ENCODE measurements around the gene SOAT1. TPM values are rescaled to one million over a fixed set of nuclear protein-coding genes. Genes with fewer than 3 reads are reported as not detected.

SOAT1 gene
- total RNA-seq, 3 donors from 2014 or later (not counting 1 experiment from before 2014, with no cell fraction given): 36.9 to 57.9 (median 51.3) TPM

GRCh38 chr1:179314928-179315327 is 21.3 kb downstream of the SOAT1 start:
- peak overlapping the region; percentile 36 to 71 for H3K27ac Mint-ChIP-seq
- H3K4me1 ChIP-seq (ENCODE audit: control insufficient read depth, insufficient read depth, low read length): no peaks in the 10 kb centered on the region
- H3K27me3 Mint-ChIP-seq (ENCODE audit: low read depth in 2 of 2): no peaks in the 10 kb centered on the region
- WGBS (ENCODE audit: insufficient coverage): 100% methylated on average over 3 of the region's 3 CpGs
- intact Hi-C loops (cut with micrococcal nuclease): no loop called here
- no peak overlapping the region for H3K4me3 Mint-ChIP-seq
- H3K9me3 ChIP-seq (ENCODE audit: control insufficient read depth, insufficient read depth, low read length): no peaks in the 10 kb centered on the region
- no peak for ATAC-seq
- no peak overlapping the region for H3K4me3 ChIP-seq (ENCODE audit: low read length)
- TF ChIP-seq CTCF (IDR thresholded peaks at IDR 0.05): no peak
- H3K27ac ChIP-seq (ENCODE audit: low read length): no peak overlapping the region
- peaks cover 8% of the 10 kb centered on the region for H3K36me3 Mint-ChIP-seq
- H3K27me3 ChIP-seq (ENCODE audit: control insufficient read depth, insufficient read depth, low read length): no peaks in the 10 kb centered on the region
- no peaks in the 10 kb centered on the region for H3K9me3 Mint-ChIP-seq
- peaks cover 31 to 42% of the 10 kb centered on the region in 2 donors for H3K4me1 Mint-ChIP-seq
- H3K36me3 ChIP-seq (ENCODE audit: control insufficient read depth, insufficient read depth, low read length): peaks cover 24% of the 10 kb centered on the region
- no peak for DNase-seq

DNA sequence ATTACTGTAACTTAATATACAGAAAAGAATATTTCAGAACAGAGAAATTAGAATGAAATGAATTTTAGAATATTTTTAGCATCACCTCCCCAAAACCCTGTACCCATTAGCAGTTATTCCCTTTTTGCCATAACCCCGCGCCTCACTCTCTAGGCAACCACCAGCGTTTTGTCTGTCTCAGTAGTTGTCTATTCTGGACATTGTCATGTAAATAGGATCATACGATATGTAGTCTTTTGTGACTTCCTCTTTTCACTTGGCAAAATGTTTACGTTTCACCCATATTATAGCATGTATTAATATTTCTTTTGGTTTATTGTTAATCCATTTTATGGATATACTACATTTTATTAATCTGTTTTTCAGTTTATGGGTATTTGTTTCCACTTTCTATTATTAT is 24.9 kb downstream of the SOAT1 start:
- Histone ChIP-seq H3K27me3 (ENCODE audit: control insufficient read depth, insufficient read depth, low read length) (no peaks in the 10 kb centered on the region), H3K9me3 (ENCODE audit: control insufficient read depth, insufficient read depth, low read length) (no peaks in the 10 kb centered on the region), H3K27ac (ENCODE audit: low read length) (no peak overlapping the region), H3K36me3 (ENCODE audit: control insufficient read depth, insufficient read depth, low read length) (peaks cover 8% of the 10 kb centered on the region), H3K4me3 (ENCODE audit: low read length) (no peak overlapping the region), H3K4me1 (ENCODE audit: control insufficient read depth, insufficient read depth, low read length) (no peaks in the 10 kb centered on the region)
- peaks cover 37 to 46% of the 10 kb centered on the region in 2 donors for H3K4me1 Mint-ChIP-seq
- TF ChIP-seq CTCF (IDR thresholded peaks at IDR 0.05): no peak
- intact Hi-C loops (cut with micrococcal nuclease): no loop called here
- WGBS (ENCODE audit: insufficient coverage): 90% methylated on average over 3 of the region's 5 CpGs
- DNase-seq (no peak), ATAC-seq (no peak)
- peak overlapping the region; percentile 56 to 64 for H3K27ac Mint-ChIP-seq
- H3K9me3 Mint-ChIP-seq: no peaks in the 10 kb centered on the region
- no peaks in the 10 kb centered on the region for H3K36me3 Mint-ChIP-seq
- no peaks in the 10 kb centered on the region for H3K27me3 Mint-ChIP-seq (ENCODE audit: low read depth in 2 of 2)
- no peak overlapping the region for H3K4me3 Mint-ChIP-seq

GRCh38 chr1:179321533-179322216 is 28.1 kb downstream of the SOAT1 start:
- DNase-seq (no peak), ATAC-seq (no peak)
- no peak overlapping the region for H3K4me3 Mint-ChIP-seq
- H3K27me3 Mint-ChIP-seq (ENCODE audit: low read depth in 2 of 2): no peaks in the 10 kb centered on the region
- no peaks in the 10 kb centered on the region for H3K27me3 ChIP-seq (ENCODE audit: control insufficient read depth, insufficient read depth, low read length)
- peaks cover 18% of the 10 kb centered on the region for H3K36me3 ChIP-seq (ENCODE audit: control insufficient read depth, insufficient read depth, low read length)
- TF ChIP-seq CTCF (IDR thresholded peaks at IDR 0.05): no peak
- 90% methylated on average over 4 of the region's 5 CpGs for WGBS (ENCODE audit: insufficient coverage)
- H3K9me3 ChIP-seq (ENCODE audit: control insufficient read depth, insufficient read depth, low read length): no peaks in the 10 kb centered on the region
- no peak overlapping the region for H3K27ac ChIP-seq (ENCODE audit: low read length)
- H3K27ac Mint-ChIP-seq: peak overlapping the region; percentile 60 to 62
- no peaks in the 10 kb centered on the region for H3K36me3 Mint-ChIP-seq
- H3K9me3 Mint-ChIP-seq: no peaks in the 10 kb centered on the region
- H3K4me1 ChIP-seq (ENCODE audit: control insufficient read depth, insufficient read depth, low read length): no peaks in the 10 kb centered on the region
- intact Hi-C loops (cut with micrococcal nuclease): no loop called here
- H3K4me3 ChIP-seq (ENCODE audit: low read length): no peak overlapping the region
- H3K4me1 Mint-ChIP-seq: peaks cover 27 to 38% of the 10 kb centered on the region in 2 donors

DNA sequence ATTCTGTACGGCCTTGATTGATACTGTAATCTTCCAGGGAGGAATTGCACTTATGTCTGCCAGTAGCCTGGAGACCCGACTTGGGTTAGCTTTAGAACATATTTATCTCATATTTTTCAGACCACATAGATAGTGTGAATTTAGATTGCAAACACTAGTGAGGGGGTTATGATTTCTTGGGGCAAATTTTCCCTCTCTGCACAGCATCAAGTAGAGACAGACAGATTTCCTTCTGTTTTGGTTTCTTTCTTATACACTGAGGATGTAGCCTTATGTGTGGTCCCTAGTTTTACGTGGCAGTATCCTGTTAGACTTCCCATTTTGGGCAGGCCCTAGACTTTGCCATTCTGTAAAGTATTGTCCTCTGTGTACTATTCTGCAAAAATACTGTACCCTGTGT is 29.0 kb downstream of the SOAT1 start:
- H3K4me3 Mint-ChIP-seq: no peak overlapping the region
- intact Hi-C loops (cut with micrococcal nuclease): no loop called here
- no peak for DNase-seq
- Histone ChIP-seq H3K36me3 (ENCODE audit: control insufficient read depth, insufficient read depth, low read length) (peaks cover 21% of the 10 kb centered on the region), H3K9me3 (ENCODE audit: control insufficient read depth, insufficient read depth, low read length) (no peaks in the 10 kb centered on the region), H3K27me3 (ENCODE audit: control insufficient read depth, insufficient read depth, low read length) (no peaks in the 10 kb centered on the region), H3K27ac (ENCODE audit: low read length) (no peak overlapping the region), H3K4me1 (ENCODE audit: control insufficient read depth, insufficient read depth, low read length) (no peaks in the 10 kb centered on the region), H3K4me3 (ENCODE audit: low read length) (no peak overlapping the region)
- no peak for ATAC-seq
- peaks cover 27 to 38% of the 10 kb centered on the region in 2 donors for H3K4me1 Mint-ChIP-seq
- no peaks in the 10 kb centered on the region for H3K9me3 Mint-ChIP-seq
- no peak for TF ChIP-seq CTCF (IDR thresholded peaks at IDR 0.05)
- H3K27ac Mint-ChIP-seq: peak overlapping the region; percentile 60 to 62
- H3K36me3 Mint-ChIP-seq: no peaks in the 10 kb centered on the region
- WGBS (ENCODE audit: insufficient coverage): 90% methylated on average over 2 of the region's 3 CpGs
- H3K27me3 Mint-ChIP-seq (ENCODE audit: low read depth in 2 of 2): no peaks in the 10 kb centered on the region

Data from natural killer cell (primary cell).